Tibial nerve (tissue), 3 donors: ENCODE measurements around the gene LRRC75B.

Experiments
- POLR2A ChIP-seq, 2 donors: fragments of 450-650 bp; IDR thresholded peaks; one replicate each; pipeline ENCODE4 v1.6.1; 2017; ENCODE audit warnings: antibody characterized with exemption in 2 of 2, mild to moderate bottlenecking in 2 of 2, moderate library complexity in 2 of 2
- TF ChIP-seq, protein P1 (sequence below), 5 experiments: fragments of 200-600 bp in 3 of 5; fragments of 450-650 bp in 2 of 5; sonication (generic) in 3 of 5; IDR thresholded peaks; one replicate each; pipeline ENCODE4 v1.5.1; 2016 to 2019; ENCODE audit warnings: antibody characterized with exemption in 5 of 5, mild to moderate bottlenecking in 3 of 5, moderate library complexity in 2 of 5

GRCh38 chr22:24543679-24544243, 49.1 kb downstream of the LRRC75B start:
- TF ChIP-seq, protein P1, sequence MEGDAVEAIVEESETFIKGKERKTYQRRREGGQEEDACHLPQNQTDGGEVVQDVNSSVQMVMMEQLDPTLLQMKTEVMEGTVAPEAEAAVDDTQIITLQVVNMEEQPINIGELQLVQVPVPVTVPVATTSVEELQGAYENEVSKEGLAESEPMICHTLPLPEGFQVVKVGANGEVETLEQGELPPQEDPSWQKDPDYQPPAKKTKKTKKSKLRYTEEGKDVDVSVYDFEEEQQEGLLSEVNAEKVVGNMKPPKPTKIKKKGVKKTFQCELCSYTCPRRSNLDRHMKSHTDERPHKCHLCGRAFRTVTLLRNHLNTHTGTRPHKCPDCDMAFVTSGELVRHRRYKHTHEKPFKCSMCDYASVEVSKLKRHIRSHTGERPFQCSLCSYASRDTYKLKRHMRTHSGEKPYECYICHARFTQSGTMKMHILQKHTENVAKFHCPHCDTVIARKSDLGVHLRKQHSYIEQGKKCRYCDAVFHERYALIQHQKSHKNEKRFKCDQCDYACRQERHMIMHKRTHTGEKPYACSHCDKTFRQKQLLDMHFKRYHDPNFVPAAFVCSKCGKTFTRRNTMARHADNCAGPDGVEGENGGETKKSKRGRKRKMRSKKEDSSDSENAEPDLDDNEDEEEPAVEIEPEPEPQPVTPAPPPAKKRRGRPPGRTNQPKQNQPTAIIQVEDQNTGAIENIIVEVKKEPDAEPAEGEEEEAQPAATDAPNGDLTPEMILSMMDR (IDR thresholded peaks at IDR 0.05), result no peak
- no peak for TF ChIP-seq POLR2A (IDR thresholded peaks at IDR 0.05)
